H1 (cell line): ENCODE results near the gene NKD2. TPM values are rescaled to one million over a fixed set of nuclear protein-coding genes. Genes with fewer than 3 reads are reported as not detected.

Experiments used
- CEBPB ChIP-seq: IDR thresholded peaks from 2 replicates; pipeline ENCODE4 v1.6.1; 2012; ENCODE audit warnings: low read depth, low read length
- GABPA ChIP-seq: IDR thresholded peaks from 2 replicates; pipeline ENCODE4 v1.6.1; 2011; ENCODE audit warnings: mild to moderate bottlenecking, low read length, moderate library complexity, borderline replicate concordance; ENCODE audit not compliant: insufficient read depth
- SP4 ChIP-seq: IDR thresholded peaks from 2 replicates; pipeline ENCODE4 v1.6.1; 2012; ENCODE audit warnings: low read length, inconsistent platforms
- polyA plus RNA-seq, 7 experiments: library from polyadenylated mRNA; depleted of rRNA in 3 of 7; stranded (reverse) in 5 of 7; unstranded in 2 of 7; fragments of >200 nt in 5 of 7; fragments of 200-250 nt in 2 of 7; gene quantifications; 1 replicate in 5 of 7; 2 replicates in 1 of 7; 4 replicates in 1 of 7; pipeline versions ENCODE4 v1.2.1 to v1.2.3, GENCODE V29; 2011 to 2013; ENCODE audit warnings: missing spikeins in 2 of 7, mixed read lengths in 2 of 7
- total RNA-seq: library from RNA; stranded (reverse); fragmentation: NEBNext Ultra II Directional; extraction: Animal tissue kit (Norgen Biotek cat#: 25700); gene quantifications from 2 replicates; pipeline ENCODE4 v1.2.1, GENCODE V29; 2021

The NKD2 gene
- total and polyA plus RNA-seq, 2 of the 8 experiments (the other 6 are each of a cell fraction or from before 2014, with no cell fraction given): 5.5 to 7.9 TPM

DNA sequence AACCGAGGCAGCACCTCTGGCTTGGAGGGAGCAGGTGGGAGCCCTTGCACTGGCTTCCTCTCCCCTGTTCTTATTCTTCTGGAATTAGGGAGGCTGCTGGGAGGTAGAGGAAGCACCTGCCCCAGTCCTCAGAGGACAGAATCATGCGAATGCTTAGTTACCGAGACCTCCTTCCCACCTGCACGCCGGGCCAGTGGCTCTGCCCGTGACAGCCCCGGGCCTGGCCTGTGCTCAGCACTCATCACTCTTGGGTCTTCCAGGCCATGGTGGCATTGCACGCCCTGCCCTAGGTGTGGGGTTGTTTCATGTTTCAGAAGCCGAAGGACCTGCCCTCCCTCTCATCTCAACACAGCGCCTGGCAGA, 45.3 kb upstream of the NKD2 start (continued):
- TF ChIP-seq SP4 (no peak), GABPA (no peak), CEBPB (no peak)
